GM08714 (cell line): Measurements from ENCODE around the gene NDFIP2.
"Not testable (repeated sequence)": the region's sequence is repeated elsewhere in the genome, so short reads cannot be mapped to it uniquely, and the experiment has no call there.

Source experiments
- H3K4me3 ChIP-seq: fragments of 200-500 bp; sonication (Bioruptor generic); 2 replicates; pipeline ENCODE4 v1.5.1; 2014; ENCODE audit warnings: mild to moderate bottlenecking, low read length, inconsistent platforms
- ZNF274 ChIP-seq: IDR thresholded peaks from 2 replicates; pipeline ENCODE4 v1.6.1; 2012; ENCODE audit warnings: mild to moderate bottlenecking, low read depth, low read length

The NDFIP2 gene

DNA sequence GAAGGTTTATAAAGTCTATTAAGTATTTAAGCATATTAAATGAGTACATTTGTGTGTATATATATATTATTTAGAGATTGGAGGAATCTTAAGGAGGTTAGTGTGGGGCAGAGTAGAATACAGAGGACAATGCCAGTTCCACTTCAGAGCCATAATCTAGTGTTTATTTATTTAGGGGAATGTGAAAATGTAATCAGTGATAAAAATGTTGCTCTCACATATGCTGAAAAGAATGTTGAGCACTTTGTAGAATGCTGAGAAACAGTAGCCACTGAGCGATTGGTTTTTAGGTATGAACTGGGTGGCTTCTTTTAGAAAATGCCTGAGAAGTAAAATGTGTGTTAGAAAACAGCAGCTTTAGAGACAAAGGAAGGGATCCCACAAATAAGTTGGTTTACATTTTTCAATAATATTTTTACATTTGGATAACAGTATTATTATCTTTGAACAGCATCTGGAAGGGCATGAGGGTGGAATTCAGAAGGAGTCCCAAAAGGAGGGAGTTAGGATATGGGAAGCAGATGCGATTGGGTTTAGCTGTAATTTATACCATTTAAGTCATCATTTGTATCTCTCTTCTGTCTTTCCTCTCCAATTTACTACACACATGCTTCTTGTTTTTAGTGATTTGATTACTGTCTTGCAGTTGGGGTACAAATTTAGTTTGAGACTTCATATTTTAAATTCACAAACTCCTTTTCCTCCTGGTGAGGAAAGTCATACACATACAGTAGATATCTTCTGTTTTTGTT lies 68.6 kb downstream of the NDFIP2 start:
- TF ChIP-seq ZNF274, result no peak
- H3K4me3 ChIP-seq, result no peak overlapping the region

DNA sequence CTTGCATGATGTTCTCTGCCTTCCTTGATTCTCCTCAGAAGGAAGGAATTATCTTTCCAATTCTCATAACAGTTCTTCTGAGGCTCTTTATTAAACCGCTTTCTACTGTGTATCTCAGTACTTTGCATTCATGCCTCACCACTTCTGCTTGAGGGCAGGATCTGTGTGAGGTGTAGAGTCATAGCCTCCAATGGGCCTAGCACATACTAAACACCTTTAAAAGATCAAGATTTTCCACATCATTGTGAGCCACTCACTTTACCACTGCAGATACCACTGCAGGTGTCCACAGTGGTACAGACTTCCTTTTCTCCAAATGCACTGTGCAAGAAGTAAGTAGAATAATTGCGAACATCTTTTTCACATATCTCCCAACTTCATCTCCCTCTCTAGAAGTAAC lies 76.7 kb downstream of the NDFIP2 start:
- no peak overlapping the region for H3K4me3 ChIP-seq
- TF ChIP-seq ZNF274, result no peak

GRCh38 chr13:79560954-79561353 lies 80.0 kb downstream of the NDFIP2 start:
- no peak overlapping the region for H3K4me3 ChIP-seq
- no peak for TF ChIP-seq ZNF274

DNA sequence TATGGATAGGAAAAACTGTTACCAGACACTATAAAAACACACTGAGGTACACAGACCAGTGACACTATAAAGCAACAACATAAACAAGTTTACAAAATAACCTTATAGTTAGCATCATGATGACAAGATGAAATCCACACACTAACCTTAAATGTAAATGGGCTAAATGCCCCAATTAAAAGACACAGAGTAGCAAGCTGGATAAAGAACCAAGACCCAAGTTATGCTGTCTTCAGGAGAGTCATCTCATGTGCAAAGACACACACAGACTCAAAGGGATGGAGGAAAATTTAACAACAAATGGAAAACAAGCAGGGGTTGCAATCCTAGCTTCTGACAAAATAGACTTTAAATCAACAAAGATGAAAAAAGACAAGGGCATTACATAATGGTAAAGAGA lies 81.6 kb downstream of the NDFIP2 start:
- TF ChIP-seq ZNF274, result no peak
- no peak overlapping the region for H3K4me3 ChIP-seq

- no peak overlapping the region for H3K4me3 ChIP-seq
- no peak for TF ChIP-seq ZNF274
Observed at GRCh38 chr13:79566118-79566517, 85.2 kb downstream of the NDFIP2 start.

GRCh38 chr13:79571147-79571546 lies 90.2 kb downstream of the NDFIP2 start:
- no peak for TF ChIP-seq ZNF274

DNA sequence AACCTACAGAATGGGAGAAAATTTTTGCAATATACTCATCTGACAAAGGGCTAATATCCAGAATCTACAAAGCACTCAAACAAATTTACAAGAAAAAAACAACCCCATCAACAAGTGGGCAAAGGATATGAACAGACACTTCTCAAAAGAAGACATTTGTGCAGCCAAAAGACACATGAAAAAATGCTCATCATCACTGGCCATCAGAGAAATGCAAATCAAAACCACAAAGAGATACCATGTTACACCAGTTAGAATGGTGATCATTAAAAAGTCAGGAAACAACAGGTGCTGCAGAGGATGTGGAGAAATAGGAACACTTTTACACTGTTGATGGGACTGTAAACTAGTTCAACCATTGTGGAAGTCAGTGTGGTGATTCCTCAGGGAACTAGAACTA lies 92.9 kb downstream of the NDFIP2 start:
- not testable (repeated sequence) for H3K4me3 ChIP-seq

More at GRCh38 chr13:79571147-79571546, 90.2 kb downstream of the NDFIP2 start:
- no peak overlapping the region for H3K4me3 ChIP-seq

DNA sequence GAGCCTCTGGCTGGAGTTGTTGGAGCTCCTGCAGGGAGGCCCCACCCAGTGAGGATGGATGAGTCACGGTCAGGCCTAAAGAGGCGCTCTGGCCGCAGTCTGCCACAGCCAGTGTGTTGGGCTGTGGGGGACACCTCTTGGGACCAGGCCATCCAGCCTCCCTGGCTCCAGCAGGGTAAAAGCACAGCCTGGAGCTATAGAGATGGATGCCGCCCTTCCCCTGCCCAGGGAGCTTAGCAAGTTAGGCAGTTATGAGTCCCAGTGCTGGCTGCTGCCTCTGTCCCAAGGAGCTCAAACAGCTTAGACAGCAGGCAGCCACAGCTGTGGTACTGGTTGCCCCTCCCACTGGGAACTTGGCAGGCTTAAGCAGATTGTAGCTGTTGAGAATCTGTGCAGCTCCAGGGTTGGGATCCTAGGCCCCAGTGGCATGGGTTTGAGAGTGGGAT lies 100.9 kb downstream of the NDFIP2 start:
- H3K4me3 ChIP-seq, result no peak overlapping the region
- no peak for TF ChIP-seq ZNF274

DNA sequence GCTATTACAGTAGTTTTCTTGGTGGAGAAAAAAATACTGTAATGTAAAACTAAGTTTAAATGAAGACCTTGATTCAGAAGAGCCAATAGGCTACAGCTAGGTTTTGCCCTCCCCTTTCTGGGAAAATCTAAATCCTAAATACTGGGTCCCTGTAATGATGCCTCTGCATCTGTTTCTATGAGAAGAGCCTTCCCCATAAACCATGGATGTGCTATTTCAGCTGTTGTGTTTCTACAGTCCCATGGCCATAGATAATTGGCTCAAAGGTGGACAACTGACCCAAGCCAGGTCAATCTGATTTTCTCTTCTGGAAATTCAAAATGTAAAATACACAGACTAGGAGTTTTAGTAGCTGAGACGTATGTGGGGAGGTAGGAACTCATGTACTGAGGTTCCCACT lies 101.9 kb downstream of the NDFIP2 start:
- no peak for TF ChIP-seq ZNF274

GRCh38 chr13:79585033-79585432 lies 104.1 kb downstream of the NDFIP2 start:
- H3K4me3 ChIP-seq, result no peak overlapping the region
- no peak for TF ChIP-seq ZNF274

More for the DNA sequence above, 101.9 kb downstream of the NDFIP2 start:
- no peak overlapping the region for H3K4me3 ChIP-seq

- no peak overlapping the region for H3K4me3 ChIP-seq
- TF ChIP-seq ZNF274, result no peak
Observed at GRCh38 chr13:79589603-79590393, 108.8 kb downstream of the NDFIP2 start.

DNA sequence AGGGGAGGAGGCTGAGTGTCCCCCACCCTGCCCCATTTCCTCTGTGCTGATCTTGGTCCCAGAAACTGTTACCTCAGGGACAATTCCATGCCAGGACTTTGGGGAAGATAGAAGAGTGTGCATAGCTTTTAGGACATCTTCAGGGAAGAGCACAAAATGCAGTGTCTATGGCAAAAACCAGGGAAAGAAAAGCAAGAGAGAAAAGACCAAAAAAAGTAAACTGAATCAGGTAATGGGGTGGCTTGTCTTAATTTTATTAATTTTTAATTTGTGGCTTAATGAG lies 109.4 kb downstream of the NDFIP2 start:
- TF ChIP-seq ZNF274, result no peak
- H3K4me3 ChIP-seq, result no peak overlapping the region

DNA sequence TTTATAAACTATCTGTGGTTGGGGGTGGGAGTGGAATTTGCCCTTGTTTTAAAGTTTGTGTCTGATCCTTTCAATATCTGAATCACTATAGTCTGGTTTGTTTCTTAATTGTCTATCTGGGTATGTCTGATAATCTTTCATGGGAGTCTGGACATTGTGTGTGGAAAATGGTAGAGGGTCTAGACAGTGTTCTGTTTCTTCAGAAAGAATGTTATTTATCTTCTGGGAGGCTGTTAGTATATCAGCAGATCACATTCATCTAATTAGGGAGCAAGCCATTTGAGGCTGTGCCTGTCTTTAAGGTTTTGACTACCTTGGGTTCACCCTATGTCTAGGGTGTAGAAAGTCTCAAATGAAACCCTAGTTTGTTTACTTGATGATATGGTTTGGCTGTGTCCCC lies 110.5 kb downstream of the NDFIP2 start:
- TF ChIP-seq ZNF274, result no peak
- no peak overlapping the region for H3K4me3 ChIP-seq

DNA sequence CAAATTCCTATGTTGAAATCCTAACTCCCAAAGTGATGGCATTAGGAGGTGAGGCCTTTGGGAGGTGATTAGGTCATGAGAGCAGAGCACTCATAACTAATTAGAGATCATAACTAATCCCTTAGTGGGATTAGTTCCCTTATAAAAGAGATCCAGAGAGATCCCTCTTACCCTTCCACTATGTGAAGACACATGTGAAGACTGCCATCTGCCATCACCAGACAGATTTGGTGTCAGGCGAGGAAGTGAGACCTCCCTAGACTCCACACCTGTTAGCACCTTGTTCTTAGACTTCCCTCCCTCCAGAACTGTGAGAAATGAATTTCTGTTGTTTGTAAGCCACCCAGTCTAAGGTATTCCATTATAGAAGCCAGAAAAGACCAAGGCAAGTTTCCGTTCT lies 112.2 kb downstream of the NDFIP2 start:
- H3K4me3 ChIP-seq, result no peak overlapping the region
- TF ChIP-seq ZNF274, result no peak

- H3K4me3 ChIP-seq, result no peak overlapping the region
- TF ChIP-seq ZNF274, result no peak
Observed at GRCh38 chr13:79593641-79594275, 112.8 kb downstream of the NDFIP2 start.

DNA sequence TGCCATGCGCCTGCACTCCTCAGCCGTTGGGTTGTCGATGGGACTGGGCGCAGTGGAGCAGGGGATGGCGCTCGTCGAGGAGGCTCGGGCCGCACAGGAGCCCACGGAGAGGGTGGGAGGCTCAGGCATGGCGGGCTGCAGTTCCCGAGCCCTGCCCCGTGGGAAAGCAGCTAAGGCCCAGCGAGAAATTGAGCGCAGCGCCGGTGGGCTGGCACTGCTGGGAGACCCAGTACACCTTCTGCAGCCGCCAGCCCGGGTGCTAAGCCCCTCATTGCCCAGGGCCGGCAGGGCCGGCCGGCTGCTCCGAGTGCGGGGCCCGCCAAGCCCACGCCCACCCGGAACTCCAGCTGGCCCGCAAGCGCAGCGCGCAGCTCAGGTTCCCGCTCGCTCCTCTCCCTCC lies 119.2 kb downstream of the NDFIP2 start:
- H3K4me3 ChIP-seq, result not testable (repeated sequence)
